Fibroblast of lung (primary cell): ENCODE results near the gene PRKCA.

Experiments
- CTCF ChIP-seq, 2 donors: IDR thresholded peaks in 1 of 2; conservative IDR thresholded peaks in 1 of 2; 1 replicate in 1 of 2; 2 replicates in 1 of 2; pipeline ENCODE4 v1.5.1; 2011 to 2012; ENCODE audit warnings: low read length in 2 of 2, control low read depth in 1 of 2, inconsistent platforms in 1 of 2, low read depth in 1 of 2, mild to moderate bottlenecking in 1 of 2
- EZH2 ChIP-seq: IDR thresholded peaks from 2 replicates; pipeline ENCODE4 v1.5.1; 2012; ENCODE audit warnings: low read length, control low read depth, mild to moderate bottlenecking; ENCODE audit errors: missing control alignments

- no peak for TF ChIP-seq CTCF (conservative IDR thresholded peaks at IDR 0.05 in 1 of 2, IDR thresholded peaks at IDR 0.05 in 1 of 2; ENCODE audit: low read depth in 1 of 2, low read length in 2 of 2)
- no peak for TF ChIP-seq EZH2
Measured at GRCh38 chr17:66415366-66416206, 113.2 kb downstream of the PRKCA start.
